ENCODE measurements around the gene PVR. TPM values are rescaled to one million over a fixed set of nuclear protein-coding genes. Genes with fewer than 3 reads are reported as not detected.
A peak's percentile ranks its signal among the peaks of the same experiment; 100 is the strongest.

PVR gene
- total RNA-seq, 4 donors from 2014 or later: 27.1 to 58.5 (median 33.4) TPM

DNA sequence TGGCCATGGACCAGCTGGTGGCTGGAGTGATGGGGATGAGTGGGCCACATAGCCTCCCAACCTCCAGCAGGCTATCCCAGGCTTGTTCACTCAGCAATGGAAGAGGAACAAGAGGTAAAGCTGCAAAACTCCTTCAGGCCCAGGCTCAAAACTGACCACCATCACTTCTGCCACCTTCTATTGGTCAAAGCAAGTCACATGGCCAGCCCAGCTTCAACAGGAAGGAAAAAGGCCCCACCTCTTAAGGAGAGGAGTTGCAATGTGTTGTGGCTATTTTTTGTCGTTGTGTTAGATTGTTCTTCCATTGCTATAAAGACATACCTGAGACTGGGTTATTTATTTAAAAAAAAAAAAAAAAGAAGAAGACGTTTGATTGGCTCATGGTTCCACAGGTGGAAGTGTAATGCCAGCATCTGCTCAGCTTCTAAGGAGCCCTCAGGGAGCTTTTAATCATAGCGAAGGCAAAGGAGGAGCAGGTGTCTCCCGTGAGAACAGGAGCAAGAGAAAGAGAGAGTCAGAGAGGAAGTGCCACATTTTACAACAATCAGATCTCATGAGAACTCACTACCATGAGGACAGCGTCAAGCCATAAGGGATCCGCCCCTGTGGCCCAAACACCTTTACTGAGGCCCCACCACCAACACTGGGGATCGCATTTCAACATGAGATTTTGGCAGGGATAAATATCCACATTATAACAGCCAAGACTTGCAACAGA is 24.9 kb upstream of the PVR start:
- TF ChIP-seq EP300 (IDR thresholded peaks at IDR 0.05): no peak
- TF ChIP-seq, protein P1, sequence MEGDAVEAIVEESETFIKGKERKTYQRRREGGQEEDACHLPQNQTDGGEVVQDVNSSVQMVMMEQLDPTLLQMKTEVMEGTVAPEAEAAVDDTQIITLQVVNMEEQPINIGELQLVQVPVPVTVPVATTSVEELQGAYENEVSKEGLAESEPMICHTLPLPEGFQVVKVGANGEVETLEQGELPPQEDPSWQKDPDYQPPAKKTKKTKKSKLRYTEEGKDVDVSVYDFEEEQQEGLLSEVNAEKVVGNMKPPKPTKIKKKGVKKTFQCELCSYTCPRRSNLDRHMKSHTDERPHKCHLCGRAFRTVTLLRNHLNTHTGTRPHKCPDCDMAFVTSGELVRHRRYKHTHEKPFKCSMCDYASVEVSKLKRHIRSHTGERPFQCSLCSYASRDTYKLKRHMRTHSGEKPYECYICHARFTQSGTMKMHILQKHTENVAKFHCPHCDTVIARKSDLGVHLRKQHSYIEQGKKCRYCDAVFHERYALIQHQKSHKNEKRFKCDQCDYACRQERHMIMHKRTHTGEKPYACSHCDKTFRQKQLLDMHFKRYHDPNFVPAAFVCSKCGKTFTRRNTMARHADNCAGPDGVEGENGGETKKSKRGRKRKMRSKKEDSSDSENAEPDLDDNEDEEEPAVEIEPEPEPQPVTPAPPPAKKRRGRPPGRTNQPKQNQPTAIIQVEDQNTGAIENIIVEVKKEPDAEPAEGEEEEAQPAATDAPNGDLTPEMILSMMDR (IDR thresholded peaks at IDR 0.05): no peak
- TF ChIP-seq POLR2AphosphoS5 (IDR thresholded peaks at IDR 0.05): no peak
- no peak for TF ChIP-seq POLR2A (IDR thresholded peaks at IDR 0.05)
- Histone ChIP-seq H3K36me3 (no peaks in the 10 kb centered on the region), H3K4me3 (no peak overlapping the region), H3K27ac (no peak overlapping the region), H3K4me1 (no peaks in the 10 kb centered on the region), H3K27me3 (peaks cover 2% of the 10 kb centered on the region), H3K9me3 (no peaks in the 10 kb centered on the region)
- no peak for ATAC-seq
- WGBS, 2 donors (ENCODE audit: low coverage in 1 of 2): 83 to 84% methylated on average over 4 to 7 of the region's 7 CpGs

DNA sequence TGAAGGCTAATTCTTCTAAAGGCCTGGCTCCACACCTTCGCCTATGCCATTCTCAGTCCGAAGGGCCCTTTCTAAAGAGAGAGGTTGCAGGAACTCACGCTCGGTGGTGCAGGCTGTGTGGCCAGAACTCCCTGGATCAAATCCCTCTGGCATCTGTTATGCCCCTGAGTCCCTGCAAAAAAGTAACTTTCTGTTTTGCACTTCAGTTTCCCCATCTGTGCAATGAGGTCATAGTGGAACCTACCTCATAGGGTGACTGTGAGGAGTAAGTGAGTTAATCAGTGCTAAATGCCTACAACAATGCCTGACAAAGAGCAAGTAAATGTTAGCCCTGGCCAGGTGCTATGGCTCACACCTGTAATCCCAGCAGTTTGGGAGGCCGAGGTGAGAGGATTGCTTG is 23.0 kb upstream of the PVR start:
- 82% methylated on average over 2 to 3 of the region's 5 CpGs for WGBS, 2 donors (ENCODE audit: low coverage in 1 of 2)
- ATAC-seq: no peak
- Histone ChIP-seq H3K27ac (no peak overlapping the region), H3K4me3 (no peak overlapping the region), H3K36me3 (no peaks in the 10 kb centered on the region), H3K27me3 (no peaks in the 10 kb centered on the region), H3K9me3 (no peaks in the 10 kb centered on the region), H3K4me1 (peaks cover 0 to 4% (median 0%) of the 10 kb centered on the region in 3 donors)
- no peak for TF ChIP-seq EP300 (IDR thresholded peaks at IDR 0.05)
- TF ChIP-seq, protein P1 (IDR thresholded peaks at IDR 0.05): no peak
- no peak for TF ChIP-seq POLR2AphosphoS5 (IDR thresholded peaks at IDR 0.05)
- no peak for TF ChIP-seq POLR2A (IDR thresholded peaks at IDR 0.05)

DNA sequence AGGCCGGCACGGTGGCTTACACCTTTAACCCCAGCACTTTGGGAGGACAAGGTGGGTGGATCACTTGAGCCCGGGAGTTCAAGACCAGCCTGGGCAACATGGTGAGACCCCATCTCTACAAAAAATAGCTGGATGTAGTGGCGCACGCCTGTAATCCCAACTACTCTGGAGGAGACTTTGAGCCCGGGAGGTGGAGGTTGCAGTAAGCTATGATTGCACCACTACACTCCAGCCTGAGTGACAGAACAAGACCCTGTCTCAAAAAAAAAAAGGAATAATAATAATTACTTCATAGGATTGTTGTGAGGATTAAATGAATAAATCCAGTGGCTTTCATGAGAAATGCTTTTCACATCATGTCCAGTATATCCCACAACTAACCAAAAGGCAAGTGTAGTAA is 22.3 kb upstream of the PVR start:
- TF ChIP-seq, protein P1 (IDR thresholded peaks at IDR 0.05): no peak
- TF ChIP-seq POLR2AphosphoS5 (IDR thresholded peaks at IDR 0.05) (no peak), EP300 (IDR thresholded peaks at IDR 0.05) (no peak), POLR2A (IDR thresholded peaks at IDR 0.05) (no peak)
- no peak for ATAC-seq
- H3K4me1 ChIP-seq: peaks cover 0 to 5% (median 0%) of the 10 kb centered on the region in 3 donors
- no peaks in the 10 kb centered on the region for H3K9me3 ChIP-seq
- 86 to 91% methylated on average over 4 to 6 of the region's 6 CpGs for WGBS, 2 donors (ENCODE audit: low coverage in 1 of 2)
- H3K27me3 ChIP-seq: no peaks in the 10 kb centered on the region
- H3K4me3 ChIP-seq: no peak overlapping the region
- no peaks in the 10 kb centered on the region for H3K36me3 ChIP-seq
- H3K27ac ChIP-seq: no peak overlapping the region

DNA sequence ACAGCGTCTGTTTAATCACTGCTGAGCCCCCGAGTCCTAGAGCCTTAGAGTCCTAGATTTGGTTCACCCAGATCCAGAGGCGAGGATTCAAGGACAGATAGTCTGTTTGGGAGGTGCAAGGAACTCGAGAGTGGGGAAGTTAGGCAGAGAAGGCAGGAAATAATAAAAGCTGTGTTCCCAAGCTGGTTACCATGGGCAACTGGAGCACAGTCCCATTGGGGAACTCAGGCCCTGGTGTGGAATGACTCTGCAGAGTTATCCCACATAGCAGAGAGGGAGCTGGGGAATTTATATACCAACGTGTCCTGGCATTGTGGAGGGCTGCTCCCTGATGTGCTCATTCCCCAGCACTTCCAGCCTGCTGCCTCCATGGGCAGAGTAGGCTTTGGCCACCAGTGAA is 20.6 kb upstream of the PVR start:
- peak; percentile 52 for ATAC-seq
- H3K9me3 ChIP-seq: no peaks in the 10 kb centered on the region
- TF ChIP-seq POLR2AphosphoS5 (IDR thresholded peaks at IDR 0.05) (no peak), POLR2A (IDR thresholded peaks at IDR 0.05) (no peak), EP300 (IDR thresholded peaks at IDR 0.05) (no peak)
- TF ChIP-seq, protein P1 (IDR thresholded peaks at IDR 0.05): no peak
- no peak overlapping the region for H3K27ac ChIP-seq
- peaks cover 0 to 5% (median 0%) of the 10 kb centered on the region in 3 donors for H3K4me1 ChIP-seq
- no peak overlapping the region for H3K4me3 ChIP-seq
- no peaks in the 10 kb centered on the region for H3K27me3 ChIP-seq
- no peaks in the 10 kb centered on the region for H3K36me3 ChIP-seq
- 42 to 100% methylated on average over 1 to 2 of the region's 5 CpGs for WGBS, 2 donors (ENCODE audit: low coverage in 1 of 2)

DNA sequence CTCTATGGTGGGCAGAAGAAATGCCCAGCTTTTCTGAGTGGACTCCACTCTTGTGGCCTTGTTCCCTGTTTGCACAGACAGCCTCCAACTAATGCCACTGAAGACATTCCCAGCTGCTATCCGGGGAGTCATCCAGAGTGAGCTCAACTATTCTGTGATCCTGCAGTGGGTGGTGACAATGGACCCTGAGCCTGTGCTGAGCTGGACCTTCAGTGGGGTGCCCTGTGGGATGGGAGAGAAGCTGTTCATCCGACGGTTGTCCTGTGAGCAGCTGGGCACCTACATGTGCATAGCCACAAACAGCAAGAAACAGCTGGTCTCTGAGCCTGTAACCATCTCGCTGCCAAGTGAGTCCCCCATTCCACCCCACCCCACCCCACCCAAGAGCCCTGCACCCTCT is 20.1 kb upstream of the PVR start:
- Histone ChIP-seq H3K4me1 (peaks cover 0 to 5% (median 0%) of the 10 kb centered on the region in 3 donors), H3K27ac (no peak overlapping the region), H3K27me3 (no peaks in the 10 kb centered on the region), H3K9me3 (no peaks in the 10 kb centered on the region), H3K4me3 (no peak overlapping the region), H3K36me3 (no peaks in the 10 kb centered on the region)
- ATAC-seq: no peak
- 71% methylated on average over 1 of the region's 4 CpGs; no CpG with 5 or more reads in 1 of the 2 donors for WGBS, 2 donors (ENCODE audit: low coverage in 1 of 2)
- no peak for TF ChIP-seq EP300 (IDR thresholded peaks at IDR 0.05)
- TF ChIP-seq, protein P1 (IDR thresholded peaks at IDR 0.05): no peak
- no peak for TF ChIP-seq POLR2AphosphoS5 (IDR thresholded peaks at IDR 0.05)
- TF ChIP-seq POLR2A (IDR thresholded peaks at IDR 0.05): no peak

Measured in gastroesophageal sphincter (tissue), 4 donors.